B cell (primary cell): ENCODE data around the gene MRGPRX4. TPM values are rescaled to one million over a fixed set of nuclear protein-coding genes. Genes with fewer than 3 reads are reported as not detected.
A peak's percentile ranks its signal among the peaks of the same experiment; 100 is the strongest.

Experiments
- ATAC-seq: fragments of 200-7000 bp; cut with Tn5 transposase; one replicate; pipeline ENCODE4 v1.10.0; 2021; ENCODE audit warnings: low read depth, mild to moderate bottlenecking, moderate number of reproducible peaks, moderate library complexity
- CTCF ChIA-PET: fragments of 350-600 bp; sonication (Branson Sonifier 250); formaldehyde crosslinking; loops from one replicate; lab custom pipeline; 2021; ENCODE audit warnings: antibody characterized with exemption, inconsistent platforms; lab: Charles Lee
- POLR2A ChIA-PET: fragments of 350-600 bp; sonication (Branson Sonifier 250); formaldehyde crosslinking; loops from one replicate; lab custom pipeline; 2021; ENCODE audit warnings: antibody characterized with exemption; lab: Charles Lee
- DNase-seq: peaks from one replicate; pipeline ENCODE4 v3.0.0; 2013
- H2AFZ ChIP-seq: 2 replicates; pipeline ENCODE4 v1.6.1; 2012; ENCODE audit warnings: mild to moderate bottlenecking, low read depth, low read length; ENCODE audit not compliant: insufficient read depth, poor library complexity, severe bottlenecking
- H3K27ac ChIP-seq, 2 donors: 1 replicate in 1 of 2; 2 replicates in 1 of 2; pipeline ENCODE4 v1.5.1; 2012 to 2013; ENCODE audit warnings: low read length in 2 of 2, mild to moderate bottlenecking in 2 of 2, moderate library complexity in 1 of 2
- H3K27me3 ChIP-seq, 4 experiments: fragments of 200-600 bp in 1 of 4; sonication (generic) in 1 of 4; replicated peaks in 1 of 4; 1 replicate in 2 of 4; 2 replicates in 2 of 4; pipeline versions ENCODE4 v1.6.1 to v1.7.0; 2013 to 2016; ENCODE audit warnings: low read length in 3 of 4, mild to moderate bottlenecking in 2 of 4, mixed read lengths in 1 of 4, moderate library complexity in 1 of 4; ENCODE audit not compliant: insufficient read depth in 4 of 4, control insufficient read depth in 3 of 4; ENCODE audit errors: control extremely low read depth in 1 of 4
- H3K36me3 ChIP-seq, 2 experiments: replicated peaks in 1 of 2; 1 replicate in 1 of 2; 2 replicates in 1 of 2; pipeline versions ENCODE4 v1.6.1 to v1.7.1; 2013; ENCODE audit warnings: low read length in 1 of 2; ENCODE audit not compliant: insufficient read depth in 2 of 2, control insufficient read depth in 1 of 2; ENCODE audit errors: control extremely low read depth in 1 of 2, extremely low read depth in 1 of 2
- H3K4me1 ChIP-seq, 2 donors: fragments of 200-600 bp in 1 of 2; sonication (generic) in 1 of 2; 1 replicate in 1 of 2; 2 replicates in 1 of 2; pipeline versions ENCODE4 v1.5.1 to v1.6.1; 2013 to 2017; ENCODE audit warnings: low read length in 2 of 2; ENCODE audit not compliant: control insufficient read depth in 2 of 2, insufficient read depth in 2 of 2
- H3K4me2 ChIP-seq: replicated peaks from 2 replicates; pipeline ENCODE3; 2012; ENCODE audit warnings: mild to moderate bottlenecking, low read depth, low read length; ENCODE audit not compliant: poor library complexity, severe bottlenecking
- H3K4me3 ChIP-seq, 5 experiments: fragments of 200-600 bp in 1 of 5; sonication (generic) in 1 of 5; 1 replicate in 3 of 5; 2 replicates in 2 of 5; pipeline versions ENCODE4 v1.5.1 to v1.7.0; 2011 to 2016; ENCODE audit warnings: low read length in 4 of 5, mild to moderate bottlenecking in 4 of 5, low read depth in 2 of 5, control low read depth in 1 of 5, moderate library complexity in 1 of 5; ENCODE audit not compliant: insufficient read depth in 1 of 5; ENCODE audit errors: control extremely low read depth in 1 of 5, extremely low read depth in 1 of 5
- H3K79me2 ChIP-seq: fragments of 200-600 bp; sonication (generic); one replicate; pipeline ENCODE4 v1.6.0; 2016; ENCODE audit warnings: low read length; ENCODE audit not compliant: control insufficient read depth, insufficient read depth
- H3K9ac ChIP-seq: fragments of 200-600 bp; sonication (generic); 2 replicates; pipeline ENCODE4 v1.6.1; 2017; ENCODE audit warnings: mild to moderate bottlenecking, low read length, moderate library complexity
- H3K9me3 ChIP-seq, 3 donors: one replicate each; pipeline versions ENCODE4 v1.6.1 to v1.7.1; 2013; ENCODE audit warnings: low read length in 2 of 3; ENCODE audit not compliant: control insufficient read depth in 2 of 3, insufficient read depth in 1 of 3; ENCODE audit errors: control extremely low read depth in 1 of 3
- H4K20me1 ChIP-seq: 2 replicates; pipeline ENCODE4 v1.6.0; 2012; ENCODE audit warnings: mild to moderate bottlenecking, low read length; ENCODE audit not compliant: insufficient read depth, control insufficient read depth, poor library complexity, severe bottlenecking
- H3K27ac Mint-ChIP-seq: one replicate; pipeline ENCODE4 v1.8.0; 2021; ENCODE audit warnings: mixed read lengths
- H3K27me3 Mint-ChIP-seq: one replicate; pipeline ENCODE4 v1.8.0; 2021; ENCODE audit warnings: mixed read lengths
- H3K4me1 Mint-ChIP-seq: one replicate; pipeline ENCODE4 v1.8.0; 2021; ENCODE audit warnings: mixed read lengths
- H3K4me3 Mint-ChIP-seq: one replicate; pipeline ENCODE4 v1.8.0; 2021; ENCODE audit warnings: mixed read lengths
- H3K9me3 Mint-ChIP-seq: one replicate; pipeline ENCODE4 v1.8.0; 2022; ENCODE audit warnings: mixed read lengths; ENCODE audit not compliant: insufficient read depth
- EZH2 ChIP-seq: IDR thresholded peaks from 2 replicates; pipeline ENCODE4 v1.6.1; 2012; ENCODE audit warnings: borderline replicate concordance, low read depth, mild to moderate bottlenecking, moderate library complexity, low read length; ENCODE audit not compliant: insufficient read depth, poor library complexity, severe bottlenecking
- WGBS: methylation state at CpG from one replicate; pipeline ENCODE4 v1.1.5; 2013; ENCODE audit warnings: missing lambda C conversion rate; ENCODE audit not compliant: insufficient coverage; 5-methylcytosine and 5-hydroxymethylcytosine counted together
- intact Hi-C: fragments of 100-400 bp; cut with micrococcal nuclease; formaldehyde crosslinking; loops from one replicate; pipeline ENCODE4 v1.10.0; 2022
- polyA plus RNA-seq: library from polyadenylated mRNA; depleted of rRNA; stranded (reverse); fragments of >200 nt; gene quantifications from 2 replicates; pipeline ENCODE4 v1.2.3, GENCODE V29; 2012
- total RNA-seq, 2 donors: library from RNA; stranded (reverse); fragments of 120-200 nt in 1 of 2; gene quantifications; 1 replicate in 1 of 2; 2 replicates in 1 of 2; pipeline versions ENCODE4 v1.2.3 to v1.2.4, GENCODE V29; 2013 to 2022
- TF ChIP-seq, protein P1 (sequence below): fragments of 200-600 bp; IDR thresholded peaks from one replicate; pipeline ENCODE4 v1.8.0; 2022; ENCODE audit warnings: antibody characterized with exemption, mild to moderate bottlenecking

MRGPRX4 gene
- total and polyA plus RNA-seq, 2 donors (not counting 1 experiment from before 2014, with no cell fraction given) = 0.12 TPM; not detected in 1

DNA sequence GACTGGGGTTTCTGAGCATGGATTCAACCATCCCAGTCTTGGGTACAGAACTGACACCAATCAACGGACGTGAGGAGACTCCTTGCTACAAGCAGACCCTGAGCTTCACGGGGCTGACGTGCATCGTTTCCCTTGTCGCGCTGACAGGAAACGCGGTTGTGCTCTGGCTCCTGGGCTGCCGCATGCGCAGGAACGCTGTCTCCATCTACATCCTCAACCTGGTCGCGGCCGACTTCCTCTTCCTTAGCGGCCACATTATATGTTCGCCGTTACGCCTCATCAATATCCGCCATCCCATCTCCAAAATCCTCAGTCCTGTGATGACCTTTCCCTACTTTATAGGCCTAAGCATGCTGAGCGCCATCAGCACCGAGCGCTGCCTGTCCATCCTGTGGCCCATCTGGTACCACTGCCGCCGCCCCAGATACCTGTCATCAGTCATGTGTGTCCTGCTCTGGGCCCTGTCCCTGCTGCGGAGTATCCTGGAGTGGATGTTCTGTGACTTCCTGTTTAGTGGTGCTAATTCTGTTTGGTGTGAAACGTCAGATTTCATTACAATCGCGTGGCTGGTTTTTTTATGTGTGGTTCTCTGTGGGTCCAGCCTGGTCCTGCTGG is 35.3 kb upstream of the MRGPRX4 start:
- no peak overlapping the region for H3K4me2 ChIP-seq
- no peaks in the 10 kb centered on the region for H3K4me1 ChIP-seq
- intact Hi-C loops = no loop called here
- peaks cover 0 to 6% (median under 1%) of the 10 kb centered on the region in 4 experiments for H3K27me3 ChIP-seq
- TF ChIP-seq, protein P1, sequence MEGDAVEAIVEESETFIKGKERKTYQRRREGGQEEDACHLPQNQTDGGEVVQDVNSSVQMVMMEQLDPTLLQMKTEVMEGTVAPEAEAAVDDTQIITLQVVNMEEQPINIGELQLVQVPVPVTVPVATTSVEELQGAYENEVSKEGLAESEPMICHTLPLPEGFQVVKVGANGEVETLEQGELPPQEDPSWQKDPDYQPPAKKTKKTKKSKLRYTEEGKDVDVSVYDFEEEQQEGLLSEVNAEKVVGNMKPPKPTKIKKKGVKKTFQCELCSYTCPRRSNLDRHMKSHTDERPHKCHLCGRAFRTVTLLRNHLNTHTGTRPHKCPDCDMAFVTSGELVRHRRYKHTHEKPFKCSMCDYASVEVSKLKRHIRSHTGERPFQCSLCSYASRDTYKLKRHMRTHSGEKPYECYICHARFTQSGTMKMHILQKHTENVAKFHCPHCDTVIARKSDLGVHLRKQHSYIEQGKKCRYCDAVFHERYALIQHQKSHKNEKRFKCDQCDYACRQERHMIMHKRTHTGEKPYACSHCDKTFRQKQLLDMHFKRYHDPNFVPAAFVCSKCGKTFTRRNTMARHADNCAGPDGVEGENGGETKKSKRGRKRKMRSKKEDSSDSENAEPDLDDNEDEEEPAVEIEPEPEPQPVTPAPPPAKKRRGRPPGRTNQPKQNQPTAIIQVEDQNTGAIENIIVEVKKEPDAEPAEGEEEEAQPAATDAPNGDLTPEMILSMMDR = no peak
- TF ChIP-seq EZH2 = no peak
- no peak overlapping the region for H3K27ac ChIP-seq
- ATAC-seq (no peak), DNase-seq (no peak)
- POLR2A ChIA-PET = no interaction called here
- no peaks in the 10 kb centered on the region for H3K9me3 Mint-ChIP-seq
- 96% methylated on average over 29 of the region's 29 CpGs for WGBS
- no peaks in the 10 kb centered on the region for H3K79me2 ChIP-seq
- H3K4me3 Mint-ChIP-seq = no peak overlapping the region
- H2AFZ ChIP-seq = no peak overlapping the region
- H4K20me1 ChIP-seq = no peaks in the 10 kb centered on the region
- no peak overlapping the region for H3K9ac ChIP-seq
- H3K36me3 ChIP-seq = no peaks in the 10 kb centered on the region
- peaks cover 47% of the 10 kb centered on the region for H3K27me3 Mint-ChIP-seq
- H3K4me3 ChIP-seq = no peak overlapping the region
- H3K9me3 ChIP-seq = peaks cover 0 to 6% (median 0%) of the 10 kb centered on the region in 3 donors
- H3K27ac Mint-ChIP-seq = peak overlapping the region; percentile 50
- CTCF ChIA-PET = no interaction called here
- no peaks in the 10 kb centered on the region for H3K4me1 Mint-ChIP-seq

DNA sequence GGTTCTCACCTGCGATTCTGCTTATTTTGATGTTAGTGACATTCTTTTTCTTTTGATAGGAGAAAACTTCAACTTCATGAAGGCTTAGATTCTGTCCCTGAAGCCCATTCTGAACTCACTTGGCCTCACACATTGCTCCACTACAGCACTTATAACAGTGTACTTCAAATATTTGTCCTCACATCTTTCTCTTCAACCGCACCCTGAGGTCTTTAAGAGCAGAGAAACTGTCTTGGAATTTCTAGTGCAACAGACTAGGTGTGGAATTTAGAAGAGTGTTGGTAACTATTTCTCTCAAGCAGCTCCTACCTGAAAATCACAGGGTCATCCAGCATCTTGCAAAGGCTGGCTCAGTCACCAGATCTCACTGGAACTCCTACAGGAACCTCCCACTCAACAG is 32.5 kb upstream of the MRGPRX4 start:
- Histone ChIP-seq H3K79me2 (no peaks in the 10 kb centered on the region), H3K4me3 (no peak overlapping the region), H3K9ac (no peak overlapping the region), H2AFZ (no peak overlapping the region), H4K20me1 (no peaks in the 10 kb centered on the region), H3K27me3 (peaks cover 0 to 4% (median 0%) of the 10 kb centered on the region in 4 experiments), H3K27ac (no peak overlapping the region), H3K36me3 (no peaks in the 10 kb centered on the region), H3K4me1 (no peaks in the 10 kb centered on the region), H3K4me2 (no peak overlapping the region), H3K9me3 (peaks cover 0 to 6% (median 0%) of the 10 kb centered on the region in 3 donors)
- Mint-ChIP-seq H3K27me3 (peaks cover 42% of the 10 kb centered on the region), H3K4me1 (no peaks in the 10 kb centered on the region), H3K9me3 (no peaks in the 10 kb centered on the region), H3K4me3 (no peak overlapping the region), H3K27ac (no peak overlapping the region)
- no peak for ATAC-seq
- WGBS = no CpG with 5 or more reads among the region's 2 CpGs
- ChIA-PET CTCF (no interaction called here), POLR2A (no interaction called here)
- TF ChIP-seq, protein P1 = no peak
- TF ChIP-seq EZH2 = no peak
- intact Hi-C loops = no loop called here
- DNase-seq = no peak
